Activated CD4-positive, alpha-beta memory T cell treated with anti-CD3 and anti-CD28 coated beads, Interleukin-2, amount 10 ng/mL, durations not matched to agents 7 days and 5 days (primary cell): ENCODE data around the gene COX6B2. TPM values are rescaled to one million over a fixed set of nuclear protein-coding genes. Genes with fewer than 3 reads are reported as not detected.

Source experiments
- total RNA-seq, 2 experiments: library from RNA; stranded (reverse); gene quantifications; one replicate each; pipeline ENCODE4 v1.2.3, GENCODE V29; 2021

Gene COX6B2
- total RNA-seq, 2 experiments from 2014 or later, result 0.83 to 2.0 TPM

Other genes with a start within 250 kb of the COX6B2 start
- gene PPP1R12C, start 237.1 kb downstream of the COX6B2 start, total RNA-seq, result 100 to 1,000 TPM; 132 to 134 TPM
- under 1 TPM; 0.38 to 0.68 TPM for gene TNNT1, start 205.5 kb downstream of the COX6B2 start, total RNA-seq
- not detected for gene TNNI3, start 197.0 kb downstream of the COX6B2 start, total RNA-seq
- not detected for gene DNAAF3, start 188.1 kb downstream of the COX6B2 start, total RNA-seq
- gene SYT5, start 174.4 kb downstream of the COX6B2 start, total RNA-seq, result not detected
- gene PTPRH, start 145.2 kb downstream of the COX6B2 start, total RNA-seq, result not detected
- gene TMEM86B, start 126.0 kb downstream of the COX6B2 start, total RNA-seq, result 10 to 100 TPM; 10.3 to 12.4 TPM
- gene PPP6R1, start 95.7 kb downstream of the COX6B2 start, total RNA-seq, result 100 to 1,000 TPM; 213 to 229 TPM
- 10 to 100 TPM; 28.9 to 29.0 TPM for gene HSPBP1, start 74.6 kb downstream of the COX6B2 start, total RNA-seq
- gene BRSK1, start 70.7 kb downstream of the COX6B2 start, total RNA-seq, result 1 to 10 TPM; 5.6 to 5.7 TPM
- gene TMEM150B, start 29.4 kb downstream of the COX6B2 start, total RNA-seq, result 1 to 10 TPM; 1.0 to 2.0 TPM
- 10 to 100 TPM; 27.2 to 28.9 TPM for gene KMT5C, start 14.8 kb downstream of the COX6B2 start, total RNA-seq
- gene GARIN5B, start 8.5 kb upstream of the COX6B2 start, total RNA-seq, result not detected
- gene IL11, start 15.7 kb upstream of the COX6B2 start, total RNA-seq, result under 1 TPM in 1 of 2 experiments, not detected in 1; 0.48 TPM
- not detected for gene TMEM190, start 22.1 kb upstream of the COX6B2 start, total RNA-seq
- 10 to 100 TPM; 19.2 to 19.3 TPM for gene TMEM238, start 29.6 kb upstream of the COX6B2 start, total RNA-seq
- gene RPL28, start 31.2 kb upstream of the COX6B2 start, total RNA-seq, result 1,000 to 10,000 TPM; 3,004 to 3,026 TPM
- gene UBE2S, start 53.1 kb upstream of the COX6B2 start, total RNA-seq, result 100 to 1,000 TPM; 277 to 284 TPM
- not detected for gene SHISA7, start 88.6 kb upstream of the COX6B2 start, total RNA-seq
- gene ISOC2, start 106.9 kb upstream of the COX6B2 start, total RNA-seq, result 10 to 100 TPM; 14.5 to 16.7 TPM
- gene C19orf85, start 110.0 kb upstream of the COX6B2 start, total RNA-seq, result not detected
- 1 to 10 TPM; 6.7 to 9.1 TPM for gene ZNF628, start 121.9 kb upstream of the COX6B2 start, total RNA-seq
- 10 to 100 TPM; 11.9 to 12.0 TPM for gene NAT14, start 130.5 kb upstream of the COX6B2 start, total RNA-seq
- under 1 TPM; 0.15 to 0.18 TPM for gene SSC5D, start 133.7 kb upstream of the COX6B2 start, total RNA-seq
- gene SBK2, start 182.4 kb upstream of the COX6B2 start, total RNA-seq, result not detected
- not detected for gene SBK3, start 190.8 kb upstream of the COX6B2 start, total RNA-seq
- gene ZNF579, start 226.1 kb upstream of the COX6B2 start, total RNA-seq, result 1 to 10 TPM; 6.4 to 6.6 TPM
- gene FIZ1, start 244.8 kb upstream of the COX6B2 start, total RNA-seq, result 10 to 100 TPM; 10.9 to 11.7 TPM
- gene ZNF524, start 245.6 kb upstream of the COX6B2 start, total RNA-seq, result 10 to 100 TPM; 35.4 to 37.3 TPM